H1 (cell line): ENCODE data around the gene CIPC.

Experiments used
- CTCF ChIP-seq, 3 experiments: IDR thresholded peaks; 1 replicate in 2 of 3; 2 replicates in 1 of 3; pipeline versions ENCODE4 v1.5.1 to v1.6.1; 2011; ENCODE audit warnings: low read length in 3 of 3, mild to moderate bottlenecking in 3 of 3, inconsistent platforms in 2 of 3, low read depth in 1 of 3, moderate library complexity in 1 of 3; ENCODE audit not compliant: insufficient read depth in 1 of 3; ENCODE audit errors: control extremely low read depth in 1 of 3
- POLR2A ChIP-seq, 2 experiments: IDR thresholded peaks; 1 replicate in 1 of 2; 2 replicates in 1 of 2; pipeline ENCODE4 v1.6.1; 2011; ENCODE audit warnings: low read depth in 2 of 2, low read length in 2 of 2, mild to moderate bottlenecking in 2 of 2; ENCODE audit errors: control extremely low read depth in 1 of 2
- RFX5 ChIP-seq: IDR thresholded peaks from 2 replicates; pipeline ENCODE4 v1.6.1; 2011; ENCODE audit warnings: low read depth, low read length, improper control_type of control experiment, borderline replicate concordance
- SP1 ChIP-seq: IDR thresholded peaks from 2 replicates; pipeline ENCODE4 v1.6.1; 2011; ENCODE audit warnings: low read depth, low read length
- TEAD4 ChIP-seq: IDR thresholded peaks from 2 replicates; pipeline ENCODE4 v1.6.1; 2012; ENCODE audit warnings: low read depth, low read length, inconsistent platforms, mixed read lengths
- USF2 ChIP-seq: IDR thresholded peaks from 2 replicates; pipeline ENCODE4 v1.6.1; 2011; ENCODE audit warnings: low read length, improper control_type of control experiment
- ZNF274 ChIP-seq: IDR thresholded peaks from 2 replicates; pipeline ENCODE4 v1.7.0; 2012; ENCODE audit warnings: low read length, borderline replicate concordance; ENCODE audit errors: extremely low read depth

- TF ChIP-seq TEAD4, result no peak
- TF ChIP-seq SP1, result no peak
- TF ChIP-seq POLR2A (IDR thresholded peaks at IDR 0.05; ENCODE audit: control extremely low read depth in 1 of 2, low read depth in 2 of 2, low read length in 2 of 2), result no peak
- TF ChIP-seq CTCF (IDR thresholded peaks at IDR 0.05; ENCODE audit: control extremely low read depth in 1 of 3, insufficient read depth in 1 of 3, low read depth in 1 of 3, low read length in 3 of 3), result no peak
- peak; percentile 79 for TF ChIP-seq USF2
- TF ChIP-seq RFX5, result no peak
- no peak for TF ChIP-seq ZNF274
Measured at GRCh38 chr14:77148510-77149231, 50.6 kb downstream of the CIPC start.
